ENCODE data around the gene GLIS1. TPM values are rescaled to one million over a fixed set of nuclear protein-coding genes. Genes with fewer than 3 reads are reported as not detected.

Gene GLIS1
- total and polyA plus RNA-seq, 2 of the 8 experiments (the other 6 are each of a cell fraction or from before 2014, with no cell fraction given): 0.15 to 0.22 TPM

DNA sequence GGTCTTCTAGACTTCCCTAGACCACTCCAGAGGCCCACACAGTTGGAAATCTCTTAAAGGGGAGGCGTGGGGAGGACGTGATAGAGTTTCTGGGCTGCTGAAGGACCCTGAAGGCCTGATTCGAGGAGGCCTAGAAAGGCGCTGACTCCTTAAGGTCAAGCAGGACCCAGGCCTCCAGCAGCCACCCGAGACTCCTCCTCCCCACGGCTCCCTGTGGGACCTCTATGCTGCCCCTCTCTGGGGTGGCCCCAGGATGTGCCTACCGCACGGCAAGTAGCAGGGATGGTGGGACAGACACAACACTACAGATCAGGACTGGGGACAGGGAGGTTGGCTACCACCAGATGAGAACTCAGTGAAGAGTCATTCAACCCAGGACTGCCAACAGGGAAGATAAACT, 77.5 kb downstream of the GLIS1 start (continued):
- TF ChIP-seq, protein P1, sequence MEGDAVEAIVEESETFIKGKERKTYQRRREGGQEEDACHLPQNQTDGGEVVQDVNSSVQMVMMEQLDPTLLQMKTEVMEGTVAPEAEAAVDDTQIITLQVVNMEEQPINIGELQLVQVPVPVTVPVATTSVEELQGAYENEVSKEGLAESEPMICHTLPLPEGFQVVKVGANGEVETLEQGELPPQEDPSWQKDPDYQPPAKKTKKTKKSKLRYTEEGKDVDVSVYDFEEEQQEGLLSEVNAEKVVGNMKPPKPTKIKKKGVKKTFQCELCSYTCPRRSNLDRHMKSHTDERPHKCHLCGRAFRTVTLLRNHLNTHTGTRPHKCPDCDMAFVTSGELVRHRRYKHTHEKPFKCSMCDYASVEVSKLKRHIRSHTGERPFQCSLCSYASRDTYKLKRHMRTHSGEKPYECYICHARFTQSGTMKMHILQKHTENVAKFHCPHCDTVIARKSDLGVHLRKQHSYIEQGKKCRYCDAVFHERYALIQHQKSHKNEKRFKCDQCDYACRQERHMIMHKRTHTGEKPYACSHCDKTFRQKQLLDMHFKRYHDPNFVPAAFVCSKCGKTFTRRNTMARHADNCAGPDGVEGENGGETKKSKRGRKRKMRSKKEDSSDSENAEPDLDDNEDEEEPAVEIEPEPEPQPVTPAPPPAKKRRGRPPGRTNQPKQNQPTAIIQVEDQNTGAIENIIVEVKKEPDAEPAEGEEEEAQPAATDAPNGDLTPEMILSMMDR (IDR thresholded peaks at IDR 0.05; ENCODE audit: control extremely low read depth in 1 of 3, insufficient read depth in 1 of 3, low read depth in 1 of 3, low read length in 3 of 3): no peak
- TF ChIP-seq HDAC6 (IDR thresholded peaks at IDR 0.05; ENCODE audit: low read depth, low read length) (no peak), KDM1A (IDR thresholded peaks at IDR 0.05; ENCODE audit: borderline replicate concordance, low read length) (no peak), FOSL1 (IDR thresholded peaks at IDR 0.05; ENCODE audit: insufficient read depth, low read depth, low read length) (no peak)

All from H1 (cell line).